ENCODE measurements around the gene ZNF724. TPM values are rescaled to one million over a fixed set of nuclear protein-coding genes. Genes with fewer than 3 reads are reported as not detected.

The ZNF724 gene
- total RNA-seq, 5 donors from 2014 or later (not counting 1 experiment from before 2014, with no cell fraction given): 3.3 to 6.5 (median 6.0) TPM

DNA sequence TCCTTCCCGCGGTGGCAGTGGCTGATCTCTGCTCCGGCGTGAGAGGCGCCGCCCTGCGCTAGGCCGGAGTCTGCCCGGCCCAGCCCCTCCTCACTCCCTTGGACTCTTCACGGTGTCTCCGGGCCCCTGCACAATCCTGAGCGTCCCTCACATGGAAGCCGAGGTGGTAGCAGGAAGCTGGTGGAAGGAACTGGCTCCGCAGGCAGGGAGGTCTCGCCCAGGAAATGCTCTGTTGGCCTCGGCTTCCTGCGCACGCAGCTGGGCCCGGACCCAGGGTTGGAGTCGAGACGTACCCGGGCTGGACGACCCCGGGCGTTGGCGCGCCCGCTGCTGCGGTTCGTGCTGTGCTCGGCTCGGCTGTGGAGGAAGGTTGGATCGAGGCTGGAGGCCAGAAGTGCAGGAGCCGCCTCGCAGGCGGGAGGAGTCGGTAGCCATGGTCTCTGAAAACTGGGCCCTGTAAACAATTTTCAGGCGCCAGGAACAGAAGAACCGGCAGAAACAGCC is 46.3 kb downstream of the ZNF724 start:
- no peaks in the 10 kb centered on the region for H3K36me3 Mint-ChIP-seq
- H3K4me1 Mint-ChIP-seq: no peaks in the 10 kb centered on the region
- CTCF ChIA-PET: no interaction called here
- H3K27ac Mint-ChIP-seq: no peak overlapping the region
- H3K27me3 ChIP-seq (replicated peaks in 1 of 2; ENCODE audit: control insufficient read depth in 2 of 2, extremely low read depth in 1 of 2, insufficient read depth in 2 of 2, low read length in 1 of 2): peaks cover 0 to 5% of the 10 kb centered on the region in 2 experiments
- 32% methylated on average over 36 of the region's 39 CpGs for WGBS (ENCODE audit: insufficient coverage)
- POLR2A ChIA-PET: no interaction called here
- no peaks in the 10 kb centered on the region for H3K36me3 ChIP-seq (ENCODE audit: control insufficient read depth in 2 of 2, extremely low read depth in 1 of 2, insufficient read depth in 1 of 2, low read length in 1 of 2)
- ATAC-seq (replicated peaks in 1 of 4) (no peak), DNase-seq (peak in 1 of 35 experiments; percentile 0)
- H3K9me3 Mint-ChIP-seq: peaks cover 0 to 18% (median 7%) of the 10 kb centered on the region in 3 donors
- no peak overlapping the region for H3K4me3 Mint-ChIP-seq
- H3K27ac ChIP-seq (ENCODE audit: low read length): no peak overlapping the region
- no peaks in the 10 kb centered on the region for H3K27me3 Mint-ChIP-seq
- H3K9me3 ChIP-seq: peaks cover 3% of the 10 kb centered on the region
- H3K4me1 ChIP-seq (ENCODE audit: control insufficient read depth in 1 of 2, extremely low read depth in 1 of 2, insufficient read depth in 2 of 2, low read length in 2 of 2): no peaks in the 10 kb centered on the region
- no peak overlapping the region for H3K4me3 ChIP-seq (ENCODE audit: control insufficient read depth in 1 of 2, extremely low read depth in 1 of 2, low read length in 1 of 2)

DNA sequence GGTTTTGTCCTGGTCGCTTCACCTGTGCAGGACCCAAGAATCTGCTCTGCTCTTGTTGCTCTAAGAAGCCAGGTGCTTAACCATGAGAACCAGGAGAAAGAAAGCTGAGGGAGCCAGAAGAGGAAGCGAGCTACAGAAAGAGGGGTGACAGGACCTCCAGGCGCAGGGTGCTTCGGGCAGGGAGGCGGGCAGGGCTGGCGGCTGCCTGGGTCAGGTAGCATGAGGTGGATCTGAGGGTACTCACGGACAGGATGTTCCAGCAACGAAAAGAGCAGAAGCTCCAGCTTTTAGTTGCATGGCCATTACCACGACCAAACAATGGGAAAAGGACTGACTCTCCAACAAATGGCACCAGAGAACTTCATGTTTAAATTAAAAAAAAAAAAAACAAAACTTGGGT is 59.9 kb downstream of the ZNF724 start:
- no peaks in the 10 kb centered on the region for H3K27me3 Mint-ChIP-seq
- no peak overlapping the region for H3K4me3 ChIP-seq (ENCODE audit: control insufficient read depth in 1 of 2, extremely low read depth in 1 of 2, low read length in 1 of 2)
- WGBS (ENCODE audit: insufficient coverage): 76% methylated on average over 7 of the region's 9 CpGs
- no peak overlapping the region for H3K4me3 Mint-ChIP-seq
- H3K4me1 ChIP-seq (ENCODE audit: control insufficient read depth in 1 of 2, extremely low read depth in 1 of 2, insufficient read depth in 2 of 2, low read length in 2 of 2): no peaks in the 10 kb centered on the region
- ChIA-PET POLR2A (no interaction called here), CTCF (no interaction called here)
- H3K36me3 ChIP-seq (ENCODE audit: control insufficient read depth in 2 of 2, extremely low read depth in 1 of 2, insufficient read depth in 1 of 2, low read length in 1 of 2): no peaks in the 10 kb centered on the region
- no peaks in the 10 kb centered on the region for H3K9me3 ChIP-seq
- no peaks in the 10 kb centered on the region for H3K4me1 Mint-ChIP-seq
- ATAC-seq (replicated peaks in 1 of 4): no peak
- H3K27ac Mint-ChIP-seq: no peak overlapping the region
- no peaks in the 10 kb centered on the region for H3K36me3 Mint-ChIP-seq
- DNase-seq: no peak
- peaks cover 3 to 15% (median 7%) of the 10 kb centered on the region in 3 donors for H3K9me3 Mint-ChIP-seq
- H3K27me3 ChIP-seq (replicated peaks in 1 of 2; ENCODE audit: control insufficient read depth in 2 of 2, extremely low read depth in 1 of 2, insufficient read depth in 2 of 2, low read length in 1 of 2): no peaks in the 10 kb centered on the region
- no peak overlapping the region for H3K27ac ChIP-seq (ENCODE audit: low read length)

DNA sequence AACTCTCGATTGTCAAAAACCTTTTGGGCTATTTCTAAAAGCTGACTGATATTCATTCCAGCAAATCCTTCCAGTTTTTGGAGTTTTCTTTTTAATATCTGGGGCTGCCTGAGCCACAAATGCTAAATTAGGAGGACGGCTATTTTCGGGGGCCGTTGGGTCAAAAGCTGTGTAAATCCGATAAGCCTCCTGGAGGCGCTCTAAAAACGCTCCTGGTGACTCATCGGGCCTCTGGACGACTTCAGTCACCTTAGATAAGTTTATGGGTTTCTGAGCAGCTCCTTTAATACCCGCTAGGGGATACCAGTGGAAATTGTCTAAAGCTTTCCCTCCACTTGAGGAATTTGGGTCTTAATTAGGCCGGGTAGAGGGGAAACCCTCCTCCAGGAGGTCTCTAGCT is 66.9 kb downstream of the ZNF724 start:
- Mint-ChIP-seq H3K4me1 (no peaks in the 10 kb centered on the region), H3K36me3 (no peaks in the 10 kb centered on the region), H3K27ac (no peak overlapping the region), H3K4me3 (no peak overlapping the region), H3K9me3 (peaks cover 8 to 19% (median 12%) of the 10 kb centered on the region in 3 donors), H3K27me3 (peaks cover 0 to 8% of the 10 kb centered on the region in 2 donors)
- WGBS (ENCODE audit: insufficient coverage): 100% methylated on average over 4 of the region's 11 CpGs
- no peak overlapping the region for H3K27ac ChIP-seq (ENCODE audit: low read length)
- CTCF ChIA-PET: interaction anchor here in 1 of 2 donors (0.5 kb wide), 1 partner anchor 301 kb away, joined by 3 read pairs; no protein-coding TSS in a partner anchor
- no peaks in the 10 kb centered on the region for H3K36me3 ChIP-seq (ENCODE audit: control insufficient read depth in 2 of 2, extremely low read depth in 1 of 2, insufficient read depth in 1 of 2, low read length in 1 of 2)
- ATAC-seq (replicated peaks in 1 of 4) (no peak), DNase-seq (no peak)
- H3K4me1 ChIP-seq (ENCODE audit: control insufficient read depth in 1 of 2, extremely low read depth in 1 of 2, insufficient read depth in 2 of 2, low read length in 2 of 2): no peaks in the 10 kb centered on the region
- no peaks in the 10 kb centered on the region for H3K9me3 ChIP-seq
- no peaks in the 10 kb centered on the region for H3K27me3 ChIP-seq (replicated peaks in 1 of 2; ENCODE audit: control insufficient read depth in 2 of 2, extremely low read depth in 1 of 2, insufficient read depth in 2 of 2, low read length in 1 of 2)
- POLR2A ChIA-PET: no interaction called here
- H3K4me3 ChIP-seq (ENCODE audit: control insufficient read depth in 1 of 2, extremely low read depth in 1 of 2, low read length in 1 of 2): no peak overlapping the region

Other genes starting within 250 kb of the ZNF724 start
- not detected for gene ZNF728, start 247.2 kb downstream of the ZNF724 start, total RNA-seq
- under 1 TPM in 2 of 5 donors, not detected in 3; 0.09 to 0.20 TPM for gene ZNF730, start 133.4 kb downstream of the ZNF724 start, total RNA-seq
- 100 to 1,000 TPM in 1 of 5 donors, 10 to 100 TPM in 4; 76.0 to 103 (median 80.4) TPM for gene ZNF91, start 145.1 kb upstream of the ZNF724 start, total RNA-seq

All from T-cell (primary cell).